Panc1 (cell line): ENCODE data around the gene C15orf62.

Source experiments
- POLR2AphosphoS5 ChIP-seq: IDR thresholded peaks from 2 replicates; pipeline ENCODE4 v1.6.1; 2012; ENCODE audit warnings: mild to moderate bottlenecking, low read depth, low read length, moderate library complexity
- SIN3A ChIP-seq: IDR thresholded peaks from 2 replicates; pipeline ENCODE4 v1.6.1; 2012; ENCODE audit warnings: low read depth, mild to moderate bottlenecking, low read length, moderate library complexity, borderline replicate concordance; ENCODE audit not compliant: insufficient read depth
- TCF7L2 ChIP-seq: IDR thresholded peaks from 2 replicates; pipeline ENCODE4 v1.6.1; 2011; ENCODE audit warnings: mild to moderate bottlenecking, low read depth, low read length, inconsistent platforms
- TF ChIP-seq, protein P1 (sequence below): fragments of 450-650 bp; IDR thresholded peaks from 2 replicates; pipeline ENCODE4 v1.5.1; 2017; ENCODE audit warnings: mild to moderate bottlenecking
- TF ChIP-seq, protein P2 (sequence below), 2 experiments: IDR thresholded peaks; 2 replicates each; pipeline ENCODE4 v1.6.1; 2011 to 2012; ENCODE audit warnings: low read depth in 2 of 2, control low read depth in 1 of 2, low read length in 1 of 2, mild to moderate bottlenecking in 1 of 2, moderate library complexity in 1 of 2; ENCODE audit not compliant: insufficient read depth in 1 of 2

DNA sequence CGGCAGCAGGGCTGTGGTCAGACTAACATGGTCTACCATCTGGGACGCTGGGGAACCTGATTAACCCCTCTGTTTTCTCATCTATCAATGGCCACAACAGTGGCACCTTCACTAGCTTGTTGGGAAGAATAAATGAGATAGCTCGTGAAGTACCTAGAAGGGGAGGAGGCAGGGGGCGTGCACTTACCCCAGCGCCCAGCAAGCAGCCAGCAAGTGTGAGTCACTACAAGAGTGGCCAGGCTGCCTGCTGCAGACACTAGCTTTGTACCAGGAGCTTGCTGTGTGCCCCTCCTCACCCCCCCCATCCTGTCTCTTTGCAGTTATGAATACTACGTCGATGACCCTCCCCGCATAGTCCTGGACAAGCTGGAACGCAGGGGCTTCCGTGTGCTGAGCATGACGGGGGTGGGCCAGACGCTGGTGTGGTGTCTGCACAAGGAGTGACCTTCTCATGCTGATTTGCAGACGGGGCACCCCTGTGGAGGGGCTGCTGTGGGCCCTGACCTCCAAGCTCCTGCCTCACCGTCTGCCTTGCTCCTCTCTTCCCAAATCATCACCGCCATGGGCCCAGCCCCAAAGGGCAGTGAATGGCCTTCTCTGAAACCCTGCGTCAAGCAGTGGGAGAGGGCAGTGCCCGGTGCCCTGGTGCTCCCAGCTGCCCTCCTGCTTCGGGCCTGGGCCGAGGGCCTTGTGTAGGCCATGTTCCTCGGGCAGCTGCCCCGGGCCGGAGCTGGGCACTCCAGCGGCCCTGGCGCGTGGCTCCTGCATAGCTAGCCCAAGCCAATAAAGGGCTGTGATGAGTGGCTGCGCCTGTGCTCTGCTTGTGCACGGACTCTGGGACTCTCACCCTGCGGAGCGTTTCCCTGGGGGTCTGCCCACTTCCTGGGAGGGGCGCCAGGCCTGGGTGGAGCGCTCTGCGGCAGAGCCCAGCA lies 2.6 kb upstream of the C15orf62 start:
- TF ChIP-seq POLR2AphosphoS5 (no peak), SIN3A (no peak), TCF7L2 (no peak)
- TF ChIP-seq, protein P1, sequence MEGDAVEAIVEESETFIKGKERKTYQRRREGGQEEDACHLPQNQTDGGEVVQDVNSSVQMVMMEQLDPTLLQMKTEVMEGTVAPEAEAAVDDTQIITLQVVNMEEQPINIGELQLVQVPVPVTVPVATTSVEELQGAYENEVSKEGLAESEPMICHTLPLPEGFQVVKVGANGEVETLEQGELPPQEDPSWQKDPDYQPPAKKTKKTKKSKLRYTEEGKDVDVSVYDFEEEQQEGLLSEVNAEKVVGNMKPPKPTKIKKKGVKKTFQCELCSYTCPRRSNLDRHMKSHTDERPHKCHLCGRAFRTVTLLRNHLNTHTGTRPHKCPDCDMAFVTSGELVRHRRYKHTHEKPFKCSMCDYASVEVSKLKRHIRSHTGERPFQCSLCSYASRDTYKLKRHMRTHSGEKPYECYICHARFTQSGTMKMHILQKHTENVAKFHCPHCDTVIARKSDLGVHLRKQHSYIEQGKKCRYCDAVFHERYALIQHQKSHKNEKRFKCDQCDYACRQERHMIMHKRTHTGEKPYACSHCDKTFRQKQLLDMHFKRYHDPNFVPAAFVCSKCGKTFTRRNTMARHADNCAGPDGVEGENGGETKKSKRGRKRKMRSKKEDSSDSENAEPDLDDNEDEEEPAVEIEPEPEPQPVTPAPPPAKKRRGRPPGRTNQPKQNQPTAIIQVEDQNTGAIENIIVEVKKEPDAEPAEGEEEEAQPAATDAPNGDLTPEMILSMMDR, result no peak
- TF ChIP-seq, protein P2, sequence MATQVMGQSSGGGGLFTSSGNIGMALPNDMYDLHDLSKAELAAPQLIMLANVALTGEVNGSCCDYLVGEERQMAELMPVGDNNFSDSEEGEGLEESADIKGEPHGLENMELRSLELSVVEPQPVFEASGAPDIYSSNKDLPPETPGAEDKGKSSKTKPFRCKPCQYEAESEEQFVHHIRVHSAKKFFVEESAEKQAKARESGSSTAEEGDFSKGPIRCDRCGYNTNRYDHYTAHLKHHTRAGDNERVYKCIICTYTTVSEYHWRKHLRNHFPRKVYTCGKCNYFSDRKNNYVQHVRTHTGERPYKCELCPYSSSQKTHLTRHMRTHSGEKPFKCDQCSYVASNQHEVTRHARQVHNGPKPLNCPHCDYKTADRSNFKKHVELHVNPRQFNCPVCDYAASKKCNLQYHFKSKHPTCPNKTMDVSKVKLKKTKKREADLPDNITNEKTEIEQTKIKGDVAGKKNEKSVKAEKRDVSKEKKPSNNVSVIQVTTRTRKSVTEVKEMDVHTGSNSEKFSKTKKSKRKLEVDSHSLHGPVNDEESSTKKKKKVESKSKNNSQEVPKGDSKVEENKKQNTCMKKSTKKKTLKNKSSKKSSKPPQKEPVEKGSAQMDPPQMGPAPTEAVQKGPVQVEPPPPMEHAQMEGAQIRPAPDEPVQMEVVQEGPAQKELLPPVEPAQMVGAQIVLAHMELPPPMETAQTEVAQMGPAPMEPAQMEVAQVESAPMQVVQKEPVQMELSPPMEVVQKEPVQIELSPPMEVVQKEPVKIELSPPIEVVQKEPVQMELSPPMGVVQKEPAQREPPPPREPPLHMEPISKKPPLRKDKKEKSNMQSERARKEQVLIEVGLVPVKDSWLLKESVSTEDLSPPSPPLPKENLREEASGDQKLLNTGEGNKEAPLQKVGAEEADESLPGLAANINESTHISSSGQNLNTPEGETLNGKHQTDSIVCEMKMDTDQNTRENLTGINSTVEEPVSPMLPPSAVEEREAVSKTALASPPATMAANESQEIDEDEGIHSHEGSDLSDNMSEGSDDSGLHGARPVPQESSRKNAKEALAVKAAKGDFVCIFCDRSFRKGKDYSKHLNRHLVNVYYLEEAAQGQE (IDR thresholded peaks at IDR 0.05; ENCODE audit: insufficient read depth in 1 of 2, low read depth in 2 of 2, low read length in 1 of 2), result no peak
